ENCODE measurements around the gene MEI1. TPM values are rescaled to one million over a fixed set of nuclear protein-coding genes. Genes with fewer than 3 reads are reported as not detected.
A peak's percentile ranks its signal among the peaks of the same experiment; 100 is the strongest.

MEI1 gene
- total and polyA plus RNA-seq, 12 donors = 0.36 to 3.7 (median 1.3) TPM; not detected in 1

- 19 to 49% (median 29%) methylated on average over 4 of the region's 4 CpGs for WGBS, 4 donors
- no peak for DNase-seq
- Histone ChIP-seq H3K9me3 (replicated peaks in 1 of 3) (no peaks in the 10 kb centered on the region), H3K4me3 (no peak overlapping the region), H3K4me1 (replicated peaks in 1 of 2) (peaks cover 59 to 72% of the 10 kb centered on the region in 2 donors), H3K27ac (peak overlapping the region in 3 of 5 donors; percentile 42 to 64 (median 50)), H3K27me3 (no peaks in the 10 kb centered on the region), H3K36me3 (replicated peaks in 1 of 2) (no peaks in the 10 kb centered on the region)
- intact Hi-C loops (cut with DNase I) = no loop called here
- no peak for TF ChIP-seq CTCF (IDR thresholded peaks at IDR 0.05)
- TF ChIP-seq POLR2A (IDR thresholded peaks at IDR 0.05) = no peak
Observed at GRCh38 chr22:41845380-41846267, 146.3 kb downstream of the MEI1 start.

GRCh38 chr22:41846268-41846987 is 147.1 kb downstream of the MEI1 start:
- 45 to 63% (median 58%) methylated on average over 10 of the region's 10 CpGs for WGBS, 4 donors
- intact Hi-C loops (cut with DNase I) = no loop called here
- no peaks in the 10 kb centered on the region for H3K9me3 ChIP-seq (replicated peaks in 1 of 3)
- no peak for DNase-seq
- H3K4me3 ChIP-seq = no peak overlapping the region
- peaks cover 59 to 69% of the 10 kb centered on the region in 2 donors for H3K4me1 ChIP-seq (replicated peaks in 1 of 2)
- no peaks in the 10 kb centered on the region for H3K27me3 ChIP-seq
- TF ChIP-seq CTCF (IDR thresholded peaks at IDR 0.05) (no peak), POLR2A (IDR thresholded peaks at IDR 0.05) (no peak)
- peak overlapping the region in 3 of 5 donors; percentile 42 to 64 (median 50) for H3K27ac ChIP-seq
- no peaks in the 10 kb centered on the region for H3K36me3 ChIP-seq (replicated peaks in 1 of 2)

GRCh38 chr22:41847300-41847699 is 148.0 kb downstream of the MEI1 start:
- no peak for TF ChIP-seq CTCF (IDR thresholded peaks at IDR 0.05)
- TF ChIP-seq POLR2A (IDR thresholded peaks at IDR 0.05) = no peak
- WGBS, 4 donors = 55 to 71% (median 63%) methylated on average over 2 of the region's 2 CpGs
- Histone ChIP-seq H3K4me3 (no peak overlapping the region), H3K27ac (peak overlapping the region in 2 of 5 donors; percentile 50 to 64), H3K27me3 (no peaks in the 10 kb centered on the region), H3K9me3 (replicated peaks in 1 of 3) (no peaks in the 10 kb centered on the region), H3K4me1 (replicated peaks in 1 of 2) (peaks cover 55 to 60% of the 10 kb centered on the region in 2 donors), H3K36me3 (replicated peaks in 1 of 2) (no peaks in the 10 kb centered on the region)
- intact Hi-C loops (cut with DNase I) = no loop called here
- DNase-seq = no peak

GRCh38 chr22:41848468-41848867 is 149.2 kb downstream of the MEI1 start:
- H3K9me3 ChIP-seq (replicated peaks in 1 of 3) = no peaks in the 10 kb centered on the region
- no peaks in the 10 kb centered on the region for H3K36me3 ChIP-seq (replicated peaks in 1 of 2)
- 45 to 59% (median 51%) methylated on average over 5 of the region's 5 CpGs for WGBS, 4 donors
- H3K27me3 ChIP-seq = no peaks in the 10 kb centered on the region
- peak overlapping the region in 2 of 5 donors; percentile 3 to 64 for H3K27ac ChIP-seq
- H3K4me1 ChIP-seq (replicated peaks in 1 of 2) = peaks cover 50 to 56% of the 10 kb centered on the region in 2 donors
- intact Hi-C loops (cut with DNase I) = no loop called here
- no peak overlapping the region for H3K4me3 ChIP-seq
- DNase-seq = peak in 5 of 7 donors; percentile 46 to 71 (median 57)
- TF ChIP-seq POLR2A (IDR thresholded peaks at IDR 0.05) = no peak
- peak in 2 of 6 experiments; percentile 12 to 18 for TF ChIP-seq CTCF (IDR thresholded peaks at IDR 0.05)
